K562 (cell line): ENCODE data around the gene UBE2S. TPM values are rescaled to one million over a fixed set of nuclear protein-coding genes. Genes with fewer than 3 reads are reported as not detected.

ENCODE experiments used
- ARID3A ChIP-seq: IDR thresholded peaks from 2 replicates; pipeline ENCODE4 v1.6.1; 2012; ENCODE audit warnings: low read depth, low read length, improper control_type of control experiment, borderline replicate concordance
- ATF4 ChIP-seq: fragments of 450-650 bp; formaldehyde crosslinking; IDR thresholded peaks from 2 replicates; pipeline ENCODE4 v1.4.0; 2022; ENCODE audit warnings: mild to moderate bottlenecking, moderate library complexity
- CBFA2T3 ChIP-seq: fragments of 450-650 bp; IDR thresholded peaks from 2 replicates; pipeline ENCODE4 v1.6.1; 2017
- CXXC5 ChIP-seq: fragments of 250-450 bp; sonication (Bioruptor Pico); IDR thresholded peaks from 2 replicates; pipeline ENCODE4 v1.8.0; 2022; ENCODE audit warnings: inconsistent platforms, mild to moderate bottlenecking, moderate library complexity
- E4F1 ChIP-seq: fragments of 250-450 bp; sonication (Bioruptor Pico); IDR thresholded peaks from 2 replicates; pipeline ENCODE4 v1.5.0; 2021; ENCODE audit warnings: mild to moderate bottlenecking, borderline replicate concordance
- ELF1 ChIP-seq: fragments of 200-800 bp; sonication (Bioruptor generic); IDR thresholded peaks from 2 replicates; pipeline ENCODE4 v1.6.1; 2016; ENCODE audit warnings: missing genetic modification characterization, missing compliant biosample characterization
- FOXP4 ChIP-seq: sonication (generic); formaldehyde crosslinking; IDR thresholded peaks from 2 replicates; pipeline ENCODE4 v1.8.0; 2022; ENCODE audit warnings: mild to moderate bottlenecking, missing genetic modification reagents, borderline replicate concordance
- GABPB2 ChIP-seq: fragments of 250-450 bp; sonication (Bioruptor Pico); conservative IDR thresholded peaks from 2 replicates; pipeline ENCODE4 v1.5.1; 2021; ENCODE audit warnings: mild to moderate bottlenecking
- HMGN3 ChIP-seq: IDR thresholded peaks from 2 replicates; pipeline ENCODE4 v1.6.1; 2011; ENCODE audit warnings: borderline replicate concordance, low read depth, mild to moderate bottlenecking, mixed read lengths, low read length; ENCODE audit not compliant: insufficient read length; ENCODE audit errors: extremely low read depth
- MED1 ChIP-seq: sonication (generic); formaldehyde crosslinking; IDR thresholded peaks from 2 replicates; pipeline ENCODE4 v1.8.1; 2023; ENCODE audit warnings: missing genetic modification reagents, borderline replicate concordance
- MXD1 ChIP-seq: fragments of 250-450 bp; sonication (Bioruptor Pico); IDR thresholded peaks from 2 replicates; pipeline ENCODE4 v1.8.0; 2021; ENCODE audit warnings: borderline replicate concordance, mild to moderate bottlenecking, moderate library complexity; ENCODE audit not compliant: poor library complexity, severe bottlenecking
- PTBP1 ChIP-seq: fragments of 200-400 bp; formaldehyde crosslinking; IDR thresholded peaks from 2 replicates; pipeline ENCODE4 v1.6.1; 2017; ENCODE audit warnings: low read depth, low read length
- TCF15 ChIP-seq: fragments of 250-450 bp; sonication (Bioruptor Pico); IDR thresholded peaks from 2 replicates; pipeline ENCODE4 v1.8.0; 2022; ENCODE audit warnings: moderate library complexity, mild to moderate bottlenecking, inconsistent platforms
- TFAP4 ChIP-seq: sonication (generic); formaldehyde crosslinking; IDR thresholded peaks from 2 replicates; pipeline ENCODE4 v1.8.0; 2022; ENCODE audit warnings: missing genetic modification reagents, mild to moderate bottlenecking, moderate library complexity, borderline replicate concordance
- ZNF354B ChIP-seq: fragments of 250-450 bp; sonication (Bioruptor Pico); IDR thresholded peaks from 2 replicates; pipeline ENCODE4 v1.4.0; 2020
- ZNF444 ChIP-seq: fragments of 250-450 bp; sonication (Bioruptor Pico); IDR thresholded peaks from 2 replicates; pipeline ENCODE4 v1.4.0; 2020; ENCODE audit warnings: mild to moderate bottlenecking, moderate library complexity
- ZZZ3 ChIP-seq: fragments of 450-650 bp; IDR thresholded peaks from 2 replicates; pipeline ENCODE4 v1.6.1; 2016; ENCODE audit warnings: antibody characterized with exemption, mild to moderate bottlenecking, moderate library complexity
- polyA plus RNA-seq, 8 experiments: library from polyadenylated mRNA; depleted of rRNA in 4 of 8; stranded (reverse) in 5 of 8; unstranded in 3 of 8; fragments of >200 nt; fragmentation: Nextera tagmentation in 2 of 8; fragmentation: Illumina TruSeq in 1 of 8; extraction: Ambion mirVana in 2 of 8; extraction: Trizol in 1 of 8; gene quantifications; 2 replicates each; pipeline versions ENCODE4 v1.2.1 to v1.2.3, GENCODE V29; 2011 to 2014; ENCODE audit warnings: inconsistent platforms in 1 of 8, missing spikeins in 1 of 8
- total RNA-seq, 7 experiments: library from RNA; depleted of rRNA in 6 of 7; stranded (reverse); fragments of >200 nt in 6 of 7; fragmentation: Illumina TruSeq in 2 of 7; extraction: Trizol in 2 of 7; gene quantifications; 2 replicates each; pipeline versions ENCODE4 v1.2.1 to v1.2.3, GENCODE V29; 2011 to 2021; ENCODE audit warnings: low replicate concordance in 1 of 7

UBE2S gene
- total and polyA plus RNA-seq, 9 of the 15 experiments (the other 6 are each of a cell fraction or from before 2014, with no cell fraction given), result 1.5 to 1,305 (median 157) TPM

- no peak for TF ChIP-seq GABPB2 (CRISPR knock-in tag)
- no peak for TF ChIP-seq MXD1 (CRISPR knock-in tag)
- no peak for TF ChIP-seq ARID3A
- no peak for TF ChIP-seq FOXP4
- TF ChIP-seq TCF15 (CRISPR knock-in tag), result no peak
- no peak for TF ChIP-seq PTBP1
- TF ChIP-seq E4F1 (CRISPR knock-in tag), result no peak
- TF ChIP-seq ELF1 (tag), result no peak
- no peak for TF ChIP-seq CBFA2T3
- TF ChIP-seq CXXC5 (CRISPR knock-in tag), result peak; percentile 39
- TF ChIP-seq ZNF354B, result no peak
- peak; percentile 32 for TF ChIP-seq HMGN3
- TF ChIP-seq ZZZ3, result no peak
- no peak; the same call in 1 of the 2 replicates for TF ChIP-seq TFAP4
- TF ChIP-seq ZNF444 (CRISPR knock-in tag), result no peak
- TF ChIP-seq ATF4 (CRISPR knock-in tag), result no peak
- TF ChIP-seq MED1 (CRISPR knock-in tag), result no peak
Measured at GRCh38 chr19:55368701-55369563, 38.7 kb downstream of the UBE2S start (continued).
